GM12878 (cell line): ENCODE data around the gene PABPC1L. TPM values are rescaled to one million over a fixed set of nuclear protein-coding genes. Genes with fewer than 3 reads are reported as not detected.

Source experiments
- ATAC-seq: fragments of 200-7000 bp; cut with Tn5 transposase; 3 replicates; pipeline ENCODE4 v1.9.1; 2020; ENCODE audit warnings: mild to moderate bottlenecking, moderate library complexity
- BruUV-seq: library from RNA; stranded (reverse); fragments of 400-500 nt; replicated peaks from 2 replicates; lab custom pipeline; 2021; lab: Mats Ljungman, UMichigan
- CTCF ChIA-PET: fragments of 300-600 bp; sonication (Branson Sonifier 250); formaldehyde crosslinking; extraction: SDS; loops from one replicate; lab custom pipeline; 2021; ENCODE audit warnings: inconsistent platforms; lab: Yijun Ruan, JAX
- POLR2A ChIA-PET: fragments of 350-600 bp; formaldehyde crosslinking; extraction: SDS; loops from one replicate; lab custom pipeline; 2021; ENCODE audit warnings: inconsistent platforms; lab: Charles Lee
- RAD21 ChIA-PET: fragments of 300-600 bp; sonication (Branson Sonifier 250); formaldehyde crosslinking; loops from one replicate; lab custom pipeline; 2023; ENCODE audit warnings: antibody characterized with exemption; ENCODE audit not compliant: unreplicated experiment; lab: Charles Lee
- SMC1A ChIA-PET: fragments of 300-600 bp; sonication (Branson Sonifier 250); formaldehyde crosslinking; loops from one replicate; lab custom pipeline; 2023; ENCODE audit not compliant: unreplicated experiment, uncharacterized antibody; lab: Charles Lee
- DNase-seq: peaks from one replicate; pipeline ENCODE4 v3.0.0-alpha.2; 2011; ENCODE audit warnings: low read depth, low spot score
- FAIRE-seq: peaks from 3 replicates; lab custom pipeline; 2011; peaks lifted over from hg19 to GRCh38; lab: Jason Lieb, UNC
- H2AFZ ChIP-seq: 2 replicates; pipeline ENCODE4 v1.6.0; 2011; ENCODE audit warnings: low read depth, low read length, control low read depth; ENCODE audit not compliant: control insufficient read depth
- H3K27ac ChIP-seq: 2 replicates; pipeline ENCODE4 v1.5.1; 2011; ENCODE audit warnings: control low read depth; ENCODE audit not compliant: control insufficient read depth, insufficient read depth
- H3K27me3 ChIP-seq, 2 experiments: replicated peaks in 1 of 2; 2 replicates each; pipeline versions ENCODE4 v1.6.0 to v1.6.1; 2011; ENCODE audit warnings: low read length in 1 of 2; ENCODE audit not compliant: control insufficient read depth in 2 of 2, insufficient read depth in 2 of 2
- H3K36me3 ChIP-seq, 2 experiments: 2 replicates each; pipeline ENCODE4 v1.5.1; 2011; ENCODE audit warnings: low read length in 1 of 2; ENCODE audit not compliant: control insufficient read depth in 2 of 2, insufficient read depth in 2 of 2
- H3K4me1 ChIP-seq: 2 replicates; pipeline ENCODE4 v1.6.1; 2011; ENCODE audit warnings: mild to moderate bottlenecking, low read length, moderate library complexity, mixed read lengths; ENCODE audit not compliant: control insufficient read depth, insufficient read depth
- H3K4me2 ChIP-seq: 2 replicates; pipeline ENCODE4 v1.6.0; 2011; ENCODE audit warnings: control low read depth; ENCODE audit not compliant: control insufficient read depth, insufficient read depth
- H3K4me3 ChIP-seq: fragments of 200-600 bp; sonication (generic); 2 replicates; pipeline ENCODE4 v1.5.1; 2016
- H3K79me2 ChIP-seq: 2 replicates; pipeline ENCODE4 v1.6.0; 2011; ENCODE audit warnings: low read length; ENCODE audit not compliant: control insufficient read depth, insufficient read depth
- H3K9ac ChIP-seq: 2 replicates; pipeline ENCODE4 v1.8.0; 2011; ENCODE audit warnings: low read length, control low read depth, mixed read lengths; ENCODE audit not compliant: control insufficient read depth, insufficient read depth
- H3K9me3 ChIP-seq: replicated peaks from 3 replicates; pipeline ENCODE4 v1.5.1; 2011; ENCODE audit warnings: mild to moderate bottlenecking, low read length; ENCODE audit not compliant: control insufficient read depth, insufficient read depth
- H4K20me1 ChIP-seq: 2 replicates; pipeline ENCODE4 v1.6.0; 2011; ENCODE audit not compliant: control insufficient read depth, insufficient read depth
- CHD4 ChIP-seq: fragments of 200-600 bp; sonication (generic); IDR thresholded peaks from 2 replicates; pipeline ENCODE4 v1.6.1; 2016; ENCODE audit warnings: mild to moderate bottlenecking
- GABPA ChIP-seq: IDR thresholded peaks from 2 replicates; pipeline ENCODE4 v1.6.1; 2014; ENCODE audit warnings: antibody characterized with exemption, low read depth, mild to moderate bottlenecking, inconsistent platforms
- HCFC1 ChIP-seq: fragments of 150-350 bp; IDR thresholded peaks from 2 replicates; pipeline ENCODE4 v1.6.1; 2014; ENCODE audit warnings: low read length
- MLLT1 ChIP-seq: fragments of 450-650 bp; IDR thresholded peaks from 2 replicates; pipeline ENCODE4 v1.6.1; 2016; ENCODE audit warnings: mild to moderate bottlenecking
- SKIL ChIP-seq: fragments of 450-650 bp; IDR thresholded peaks from 2 replicates; pipeline ENCODE4 v1.6.1; 2017; ENCODE audit warnings: mild to moderate bottlenecking, low read depth, inconsistent platforms; ENCODE audit not compliant: poor library complexity, severe bottlenecking
- SUZ12 ChIP-seq: fragments of 200-600 bp; sonication (generic); IDR thresholded peaks from one replicate; pipeline ENCODE4 v1.6.1; 2018; ENCODE audit warnings: antibody characterized with exemption, mild to moderate bottlenecking; ENCODE audit not compliant: unreplicated experiment
- WRNIP1 ChIP-seq: IDR thresholded peaks from 2 replicates; pipeline ENCODE4 v1.6.1; 2011; ENCODE audit warnings: low read depth, low read length, improper control_type of control experiment, borderline replicate concordance
- ZBTB40 ChIP-seq: fragments of 450-650 bp; IDR thresholded peaks from 2 replicates; pipeline ENCODE4 v1.6.1; 2016; ENCODE audit warnings: mild to moderate bottlenecking, moderate library complexity, borderline replicate concordance
- ZSCAN29 ChIP-seq: fragments of 450-650 bp; IDR thresholded peaks from 2 replicates; pipeline ENCODE4 v1.6.1; 2017; ENCODE audit warnings: mild to moderate bottlenecking, moderate library complexity
- WGBS: methylation state at CpG from one replicate; pipeline ENCODE4 v1.1.6; 2016; ENCODE audit warnings: low lambda C conversion rate; ENCODE audit not compliant: insufficient replicate concordance, insufficient coverage; ENCODE audit errors: missing lambda C conversion rate; 5-methylcytosine and 5-hydroxymethylcytosine counted together
- in situ Hi-C: fragments of 300-500 bp; cut with MboI; formaldehyde crosslinking; loops from 9 replicates; pipeline ENCODE4 v1.14.3; 2018; ENCODE audit warnings: mixed read lengths
- intact Hi-C: fragments of 100-400 bp; cut with micrococcal nuclease; formaldehyde crosslinking; loops from one replicate; pipeline ENCODE4 v1.14.2; 2022; ENCODE audit not compliant: unreplicated experiment
- polyA plus RNA-seq, 11 experiments: library from polyadenylated mRNA; depleted of rRNA in 4 of 11; unstranded in 6 of 11; stranded (reverse) in 5 of 11; fragments of >200 nt; fragmentation: Nextera tagmentation in 4 of 11; fragmentation: Illumina TruSeq in 1 of 11; extraction: Ambion mirVana in 4 of 11; extraction: Trizol in 1 of 11; gene quantifications; 1 replicate in 1 of 11; 2 replicates in 10 of 11; pipeline versions ENCODE4 v1.2.1 to v1.2.3, GENCODE V29; 2011 to 2016; ENCODE audit warnings: inconsistent platforms in 2 of 11, missing spikeins in 2 of 11, low read depth in 1 of 11
- total RNA-seq, 4 experiments: library from RNA; depleted of rRNA in 3 of 4; stranded (reverse); fragments of >200 nt in 3 of 4; fragmentation: Illumina TruSeq in 1 of 4; extraction: Trizol in 1 of 4; gene quantifications; 2 replicates each; pipeline versions ENCODE4 v1.2.1 to v1.2.3, GENCODE V29; 2013 to 2021
- TF ChIP-seq, protein P1 (sequence below): fragments of 450-650 bp; conservative IDR thresholded peaks from 2 replicates; pipeline ENCODE4 v1.6.1; 2017; ENCODE audit warnings: mild to moderate bottlenecking, moderate library complexity
- TF ChIP-seq, protein P2 (sequence below): IDR thresholded peaks from 2 replicates; pipeline ENCODE4 v1.6.1; 2011; ENCODE audit warnings: mild to moderate bottlenecking, low read depth, low read length, moderate library complexity; ENCODE audit not compliant: insufficient replicate concordance

PABPC1L gene
- total and polyA plus RNA-seq, 10 of the 15 experiments (the other 5 are each of a cell fraction or from before 2014, with no cell fraction given), result 6.1 to 66.8 (median 11.9) TPM

DNA sequence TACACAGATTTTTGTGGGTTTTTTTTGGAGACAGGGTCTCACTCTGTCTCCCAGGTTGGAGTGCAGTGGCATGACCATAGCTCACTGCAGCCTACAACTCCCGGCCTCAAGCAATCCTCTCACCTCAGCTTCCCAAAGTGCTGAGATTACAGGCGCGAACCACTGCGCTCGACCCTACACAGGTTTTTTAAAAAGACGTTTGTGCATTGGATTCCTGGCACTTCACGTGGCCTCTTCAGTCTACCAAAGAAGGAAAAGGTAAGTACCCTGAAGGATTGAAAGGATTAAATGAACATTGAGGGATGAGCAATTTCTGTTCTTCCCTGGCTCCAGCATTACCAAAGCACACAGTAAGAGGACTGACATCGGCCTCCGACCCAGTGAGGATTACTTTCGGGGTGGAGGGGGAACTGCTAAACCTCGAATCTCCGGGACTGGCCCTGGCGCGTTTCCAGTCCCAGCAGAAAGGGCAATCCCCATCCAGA is 24.9 kb upstream of the PABPC1L start:
- 21% methylated on average over 14 of the region's 14 CpGs for WGBS
- ChIA-PET CTCF (no interaction called here), RAD21 (interaction anchor here (1.2 to 1.9 kb wide), 5 partner anchors 18 to 298 kb away, joined by 3 to 5 read pairs (median 4); partner anchors contain the start of genes PABPC1L and TOMM34), POLR2A (interaction anchor here (0.6 to 2.0 kb wide), 7 partner anchors 19 to 1050 kb away, joined by 3 to 8 read pairs (median 4); partner anchors contain the start of genes PABPC1L, PCIF1 and TOMM34), SMC1A (interaction anchor here (0.6 to 0.8 kb wide), 2 partner anchors 19 to 211 kb away, joined by 3 read pairs; no protein-coding TSS in a partner anchor)
- H3K27me3 ChIP-seq, result no peaks in the 10 kb centered on the region
- H3K4me3 ChIP-seq, result peak overlapping the region; percentile 65
- H3K79me2 ChIP-seq, result peaks cover 48% of the 10 kb centered on the region
- FAIRE-seq (no peak), DNase-seq (no peak), ATAC-seq (no peak)
- H3K9ac ChIP-seq, result peak overlapping the region; percentile 77
- H3K9me3 ChIP-seq, result no peaks in the 10 kb centered on the region
- H3K36me3 ChIP-seq, result peaks cover 0 to 7% of the 10 kb centered on the region in 2 experiments; a peak in 2 of 4 replicates
- peak overlapping the region; percentile 75 for H2AFZ ChIP-seq
- H3K4me2 ChIP-seq, result peak overlapping the region; percentile 66
- peaks cover 17% of the 10 kb centered on the region for H3K4me1 ChIP-seq
- in situ Hi-C loops, result no loop called here
- peaks cover 7% of the 10 kb centered on the region; the same call in 1 of the 2 replicates for H4K20me1 ChIP-seq
- peak overlapping the region; percentile 72 for H3K27ac ChIP-seq
- BruUV-seq, result TSS peak; percentile 73
- intact Hi-C loops, result no loop called here
- TF ChIP-seq ZSCAN29 (no peak), GABPA (no peak), ZBTB40 (no peak), HCFC1 (no peak), SUZ12 (no peak), CHD4 (no peak), WRNIP1 (no peak), MLLT1 (0 out of 2 replicates have a peak, but pooled peaks have one; percentile 13), SKIL (peak; percentile 20)
- TF ChIP-seq, protein P1, sequence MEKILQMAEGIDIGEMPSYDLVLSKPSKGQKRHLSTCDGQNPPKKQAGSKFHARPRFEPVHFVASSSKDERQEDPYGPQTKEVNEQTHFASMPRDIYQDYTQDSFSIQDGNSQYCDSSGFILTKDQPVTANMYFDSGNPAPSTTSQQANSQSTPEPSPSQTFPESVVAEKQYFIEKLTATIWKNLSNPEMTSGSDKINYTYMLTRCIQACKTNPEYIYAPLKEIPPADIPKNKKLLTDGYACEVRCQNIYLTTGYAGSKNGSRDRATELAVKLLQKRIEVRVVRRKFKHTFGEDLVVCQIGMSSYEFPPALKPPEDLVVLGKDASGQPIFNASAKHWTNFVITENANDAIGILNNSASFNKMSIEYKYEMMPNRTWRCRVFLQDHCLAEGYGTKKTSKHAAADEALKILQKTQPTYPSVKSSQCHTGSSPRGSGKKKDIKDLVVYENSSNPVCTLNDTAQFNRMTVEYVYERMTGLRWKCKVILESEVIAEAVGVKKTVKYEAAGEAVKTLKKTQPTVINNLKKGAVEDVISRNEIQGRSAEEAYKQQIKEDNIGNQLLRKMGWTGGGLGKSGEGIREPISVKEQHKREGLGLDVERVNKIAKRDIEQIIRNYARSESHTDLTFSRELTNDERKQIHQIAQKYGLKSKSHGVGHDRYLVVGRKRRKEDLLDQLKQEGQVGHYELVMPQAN, result 0 out of 2 replicates have a peak, but pooled peaks have one; percentile 14
- TF ChIP-seq, protein P2, sequence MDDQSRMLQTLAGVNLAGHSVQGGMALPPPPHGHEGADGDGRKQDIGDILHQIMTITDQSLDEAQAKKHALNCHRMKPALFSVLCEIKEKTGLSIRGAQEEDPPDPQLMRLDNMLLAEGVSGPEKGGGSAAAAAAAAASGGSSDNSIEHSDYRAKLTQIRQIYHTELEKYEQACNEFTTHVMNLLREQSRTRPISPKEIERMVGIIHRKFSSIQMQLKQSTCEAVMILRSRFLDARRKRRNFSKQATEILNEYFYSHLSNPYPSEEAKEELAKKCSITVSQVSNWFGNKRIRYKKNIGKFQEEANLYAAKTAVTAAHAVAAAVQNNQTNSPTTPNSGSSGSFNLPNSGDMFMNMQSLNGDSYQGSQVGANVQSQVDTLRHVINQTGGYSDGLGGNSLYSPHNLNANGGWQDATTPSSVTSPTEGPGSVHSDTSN, result no peak
